Naive thymus-derived CD8-positive, alpha-beta T cell (primary cell): ENCODE results near the gene IL9R. TPM values are rescaled to one million over a fixed set of nuclear protein-coding genes. Genes with fewer than 3 reads are reported as not detected.
A peak's percentile ranks its signal among the peaks of the same experiment; 100 is the strongest.
"Not testable (repeated sequence)": the region's sequence is repeated elsewhere in the genome, so short reads cannot be mapped to it uniquely, and the experiment has no call there.

Experiments used
- ATAC-seq, 2 donors: fragments of 150-1000 bp; cut with Tn5 transposase in 1 of 2; sonication (Bioruptor Pico), chemical (Tn5 transposase) in 1 of 2; 1 replicate in 1 of 2; 2 replicates in 1 of 2; pipeline ENCODE4 v1.10.0; 2021; ENCODE audit warnings: mild to moderate bottlenecking in 2 of 2, moderate library complexity in 2 of 2
- POLR2A ChIA-PET: fragments of 350-600 bp; sonication (Branson Sonifier 250); formaldehyde crosslinking; loops from one replicate; lab custom pipeline; 2021; ENCODE audit warnings: antibody characterized with exemption; lab: Charles Lee
- DNase-seq, 10 donors: peaks; one replicate each; pipeline versions ENCODE4 v3.0.0 to v3.0.0-alpha.2; 2020 to 2022
- H3K27ac Mint-ChIP-seq, 10 donors: one replicate each; pipeline ENCODE4 v1.8.0; 2020 to 2022; ENCODE audit warnings: mild to moderate bottlenecking in 10 of 10, mixed read lengths in 10 of 10, moderate library complexity in 4 of 10, inconsistent platforms in 1 of 10
- H3K27me3 Mint-ChIP-seq, 5 donors: one replicate each; pipeline ENCODE4 v1.8.0; 2021 to 2022; ENCODE audit warnings: mixed read lengths in 5 of 5
- H3K36me3 Mint-ChIP-seq, 3 donors: one replicate each; pipeline ENCODE4 v1.8.0; 2020 to 2022; ENCODE audit warnings: mixed read lengths in 3 of 3, mild to moderate bottlenecking in 2 of 3, inconsistent platforms in 1 of 3
- H3K4me1 Mint-ChIP-seq, 4 donors: one replicate each; pipeline ENCODE4 v1.8.0; 2021 to 2022; ENCODE audit warnings: mixed read lengths in 4 of 4
- H3K4me3 Mint-ChIP-seq, 10 donors: one replicate each; pipeline ENCODE4 v1.8.0; 2020 to 2022; ENCODE audit warnings: mild to moderate bottlenecking in 10 of 10, mixed read lengths in 10 of 10, moderate library complexity in 6 of 10, inconsistent platforms in 1 of 10
- H3K9me3 Mint-ChIP-seq, 9 donors: one replicate each; pipeline ENCODE4 v1.8.0; 2020 to 2022; ENCODE audit warnings: mixed read lengths in 9 of 9, mild to moderate bottlenecking in 3 of 9, inconsistent platforms in 1 of 9, moderate library complexity in 1 of 9
- polyA plus RNA-seq, 3 donors: library from polyadenylated mRNA; unstranded; fragments of 300-500 nt; fragmentation: Illumina TruSeq; gene quantifications; one replicate each; pipeline ENCODE4 v1.2.3, GENCODE V29; 2021
- total RNA-seq, 8 experiments: library from RNA in 2 of 8; stranded (reverse) in 2 of 8; gene quantifications; one replicate each; pipeline ENCODE4 v1.2.3 and lab custom pipeline; 2021 to 2026

Gene IL9R
- total and polyA plus RNA-seq, 5 experiments from 2014 or later = 0.18 to 2.4 (median 0.87) TPM; not detected in 1

- H3K27ac Mint-ChIP-seq = no peak overlapping the region
- ATAC-seq = no peak
Measured at GRCh38 chrX:155968326-155968661, 29.2 kb upstream of the IL9R start.

DNA sequence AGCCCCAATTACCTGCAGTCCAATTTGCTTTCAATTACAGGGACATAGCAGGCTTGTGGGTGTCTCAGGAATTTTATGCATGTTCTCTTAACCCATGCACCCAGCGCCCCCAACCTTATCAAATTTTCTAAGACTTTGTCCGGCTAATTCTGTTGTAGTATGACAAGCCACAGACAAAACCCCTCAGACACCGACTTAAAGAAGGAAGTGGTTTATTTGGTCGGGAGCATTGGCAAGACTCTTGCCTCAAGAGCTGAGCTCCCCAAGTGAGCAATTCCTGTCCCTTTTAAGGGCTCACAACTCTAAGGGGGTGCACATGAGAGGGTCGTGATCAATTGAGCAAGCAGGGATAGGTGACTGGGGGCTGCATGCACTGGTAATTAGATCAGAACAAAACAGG, 28.7 kb upstream of the IL9R start:
- Mint-ChIP-seq H3K9me3 (peaks cover 0 to 37% (median 27%) of the 10 kb centered on the region in 9 donors), H3K36me3 (peaks cover 0 to 11% (median under 1%) of the 10 kb centered on the region in 3 donors), H3K27ac (no peak overlapping the region), H3K27me3 (peaks cover 2 to 47% (median 10%) of the 10 kb centered on the region in 5 donors), H3K4me1 (peaks cover 0 to 6% (median 1%) of the 10 kb centered on the region in 4 donors), H3K4me3 (no peak overlapping the region)
- ATAC-seq (no peak), DNase-seq (no peak)
- POLR2A ChIA-PET = no interaction called here

More at GRCh38 chrX:155968326-155968661, 29.2 kb upstream of the IL9R start:
- POLR2A ChIA-PET = no interaction called here
- no peak for DNase-seq
- peaks cover 0 to 14% (median 3%) of the 10 kb centered on the region in 3 donors for H3K36me3 Mint-ChIP-seq
- peaks cover 0 to 6% (median 1%) of the 10 kb centered on the region in 4 donors for H3K4me1 Mint-ChIP-seq
- peaks cover 0 to 41% (median 29%) of the 10 kb centered on the region in 9 donors for H3K9me3 Mint-ChIP-seq
- H3K4me3 Mint-ChIP-seq = no peak overlapping the region
- peaks cover 4 to 47% (median 10%) of the 10 kb centered on the region in 5 donors for H3K27me3 Mint-ChIP-seq

- Mint-ChIP-seq H3K9me3 (peaks cover 0 to 33% (median 16%) of the 10 kb centered on the region in 9 donors), H3K27me3 (peaks cover 6 to 53% (median 11%) of the 10 kb centered on the region in 5 donors)
- POLR2A ChIA-PET, H3K4me3 Mint-ChIP-seq, H3K27ac Mint-ChIP-seq, H3K4me1 Mint-ChIP-seq, ATAC-seq, DNase-seq, H3K36me3 Mint-ChIP-seq: not testable (repeated sequence)
Measured at GRCh38 chrX:155971658-155972057, 25.8 kb upstream of the IL9R start.

GRCh38 chrX:155972241-155972640, 25.3 kb upstream of the IL9R start:
- H3K4me3 Mint-ChIP-seq, H3K36me3 Mint-ChIP-seq, H3K4me1 Mint-ChIP-seq, ATAC-seq, H3K27ac Mint-ChIP-seq, DNase-seq, POLR2A ChIA-PET: not testable (repeated sequence)
- peaks cover 6 to 48% (median 8%) of the 10 kb centered on the region in 5 donors for H3K27me3 Mint-ChIP-seq
- H3K9me3 Mint-ChIP-seq = peaks cover 0 to 33% (median 16%) of the 10 kb centered on the region in 9 donors

DNA sequence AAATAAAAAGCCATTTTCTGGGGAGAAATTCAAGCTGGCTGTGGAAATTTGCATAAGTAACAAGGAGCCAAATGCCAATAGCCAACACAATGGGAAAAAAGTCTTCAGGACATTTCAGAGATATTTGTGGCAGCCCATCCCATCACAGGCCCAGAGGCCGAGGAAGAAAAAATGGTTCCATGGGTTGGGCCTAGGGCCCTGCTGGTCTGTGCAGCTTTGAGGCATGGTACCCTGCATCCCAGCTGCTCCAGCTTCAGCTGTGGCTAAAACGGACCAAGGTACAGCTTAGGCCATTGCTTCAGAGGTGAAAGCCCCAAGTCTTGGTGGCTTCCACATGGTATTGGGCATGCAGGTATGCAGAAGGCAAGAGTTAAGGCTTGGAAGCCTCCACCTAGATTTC, 14.2 kb upstream of the IL9R start:
- POLR2A ChIA-PET = no interaction called here
- Mint-ChIP-seq H3K27ac (no peak overlapping the region), H3K27me3 (no peaks in the 10 kb centered on the region), H3K4me1 (no peaks in the 10 kb centered on the region), H3K9me3 (peaks cover 0 to 9% (median 4%) of the 10 kb centered on the region in 9 donors), H3K36me3 (no peaks in the 10 kb centered on the region), H3K4me3 (no peak overlapping the region)
- ATAC-seq = no peak
- DNase-seq = no peak

- Mint-ChIP-seq H3K27me3 (peaks cover 0 to 5% (median 0%) of the 10 kb centered on the region in 5 donors), H3K4me3 (no peak overlapping the region)
Measured at GRCh38 chrX:155985208-155985607, 12.3 kb upstream of the IL9R start.

GRCh38 chrX:155986995-155987394, 10.5 kb upstream of the IL9R start:
- H3K4me1 Mint-ChIP-seq, POLR2A ChIA-PET, H3K27ac Mint-ChIP-seq, ATAC-seq, H3K9me3 Mint-ChIP-seq, H3K4me3 Mint-ChIP-seq, H3K27me3 Mint-ChIP-seq, DNase-seq, H3K36me3 Mint-ChIP-seq: not testable (repeated sequence)

More at GRCh38 chrX:155985208-155985607, 12.3 kb upstream of the IL9R start:
- POLR2A ChIA-PET = no interaction called here
- ATAC-seq (no peak), DNase-seq (no peak)
- Mint-ChIP-seq H3K4me1 (no peaks in the 10 kb centered on the region), H3K36me3 (no peaks in the 10 kb centered on the region), H3K9me3 (peaks cover 0 to 9% (median 4%) of the 10 kb centered on the region in 9 donors), H3K27ac (no peak overlapping the region)

DNA sequence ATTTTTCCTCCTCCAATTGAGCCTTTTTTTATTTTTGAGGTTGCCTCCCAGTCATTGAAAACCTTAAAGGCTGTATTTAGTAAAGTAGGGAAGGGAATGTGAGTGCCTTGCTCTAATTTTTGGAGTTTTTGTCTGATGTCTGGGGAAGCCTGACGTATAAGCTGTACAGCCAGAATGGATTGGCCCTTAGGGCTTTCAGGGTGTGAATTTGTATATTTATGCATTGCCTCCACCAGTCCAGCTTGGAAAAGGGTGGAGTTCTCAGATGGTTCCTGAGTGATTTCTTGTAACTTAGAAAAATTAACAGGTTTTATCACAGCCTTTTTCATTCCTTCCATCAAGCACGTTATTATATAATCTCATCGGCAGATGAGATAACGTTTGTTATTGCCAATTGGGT, 8.6 kb upstream of the IL9R start:
- Mint-ChIP-seq H3K9me3 (no peaks in the 10 kb centered on the region), H3K36me3 (no peaks in the 10 kb centered on the region), H3K27ac (no peak overlapping the region)

GRCh38 chrX:155993421-155993820, 4.1 kb upstream of the IL9R start:
- DNase-seq = no peak
- Mint-ChIP-seq H3K27ac (no peak overlapping the region), H3K27me3 (peaks cover 0 to 5% (median 0%) of the 10 kb centered on the region in 5 donors), H3K9me3 (no peaks in the 10 kb centered on the region), H3K36me3 (no peaks in the 10 kb centered on the region), H3K4me3 (no peak overlapping the region), H3K4me1 (peaks cover 5 to 15% (median 11%) of the 10 kb centered on the region in 4 donors)
- no peak for ATAC-seq
- POLR2A ChIA-PET = no interaction called here

More for the DNA sequence above, 8.6 kb upstream of the IL9R start:
- H3K27me3 Mint-ChIP-seq = peaks cover 0 to 5% (median 0%) of the 10 kb centered on the region in 5 donors
- no peak overlapping the region for H3K4me3 Mint-ChIP-seq
- no peaks in the 10 kb centered on the region for H3K4me1 Mint-ChIP-seq
- no peak for DNase-seq
- POLR2A ChIA-PET = no interaction called here
- ATAC-seq = no peak

- Mint-ChIP-seq H3K27me3 (no peaks in the 10 kb centered on the region), H3K4me1 (peaks cover 7 to 19% (median 11%) of the 10 kb centered on the region in 4 donors), H3K27ac (no peak overlapping the region), H3K4me3 (no peak overlapping the region), H3K36me3 (no peaks in the 10 kb centered on the region), H3K9me3 (no peaks in the 10 kb centered on the region)
- DNase-seq (no peak), ATAC-seq (no peak)
- POLR2A ChIA-PET = no interaction called here
Measured at GRCh38 chrX:155995321-155995875, 2.1 kb upstream of the IL9R start.

- H3K36me3 Mint-ChIP-seq = no peaks in the 10 kb centered on the region
- DNase-seq = no peak
- no peaks in the 10 kb centered on the region for H3K9me3 Mint-ChIP-seq
- H3K4me3 Mint-ChIP-seq = peak overlapping the region in 2 of 10 donors; percentile 31 to 37
- H3K27me3 Mint-ChIP-seq = no peaks in the 10 kb centered on the region
- POLR2A ChIA-PET = no interaction called here
- peak overlapping the region in 5 of 10 donors; percentile 35 to 72 (median 68) for H3K27ac Mint-ChIP-seq
- peaks cover 14 to 34% (median 17%) of the 10 kb centered on the region in 4 donors for H3K4me1 Mint-ChIP-seq
- ATAC-seq = no peak
Measured at GRCh38 chrX:155998116-155998515, 620 bp downstream of the IL9R start.

DNA sequence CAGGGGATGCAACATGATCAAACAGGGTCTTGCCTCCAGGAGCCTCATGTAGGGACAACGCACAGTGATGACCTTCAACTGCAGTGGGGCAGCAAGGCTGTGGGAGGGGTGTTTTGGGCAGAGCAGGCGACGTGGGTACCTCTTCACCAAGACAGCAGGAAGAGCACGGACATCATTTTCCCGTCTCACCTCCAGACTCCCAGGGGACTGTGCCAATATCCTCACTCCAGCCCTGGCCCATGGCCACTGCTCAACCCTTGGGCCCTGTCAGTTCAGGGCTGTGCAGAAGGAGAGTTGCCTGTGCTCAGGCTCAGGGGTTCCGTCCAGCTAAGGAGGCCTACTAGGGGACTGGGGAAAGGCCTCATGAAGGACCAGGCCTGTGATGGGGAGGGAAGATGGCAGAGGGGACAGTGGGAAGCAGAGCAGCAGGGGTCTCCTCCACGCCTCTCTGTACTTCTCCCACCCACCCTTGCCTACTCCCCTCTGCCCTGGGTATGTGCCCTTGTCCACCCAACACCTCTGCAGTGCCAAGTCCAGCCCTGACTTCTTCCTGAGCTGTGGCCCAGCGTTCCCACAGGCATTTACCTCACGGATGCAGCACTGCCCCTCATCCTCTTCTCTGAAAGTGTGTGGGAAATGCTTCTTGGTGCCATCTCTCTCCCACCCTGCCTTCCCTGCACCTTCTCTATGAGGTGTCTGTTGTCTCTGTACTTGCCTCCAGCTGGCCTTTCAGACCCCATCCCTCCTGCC, 1.4 kb downstream of the IL9R start:
- no peak for DNase-seq
- ATAC-seq = no peak
- H3K27me3 Mint-ChIP-seq = no peaks in the 10 kb centered on the region
- POLR2A ChIA-PET = no interaction called here
- peaks cover 15 to 41% (median 17%) of the 10 kb centered on the region in 4 donors for H3K4me1 Mint-ChIP-seq
- H3K4me3 Mint-ChIP-seq = peak overlapping the region in 1 of 10 donors; percentile 28
- peak overlapping the region in 3 of 10 donors; percentile 9 to 72 (median 40) for H3K27ac Mint-ChIP-seq
- no peaks in the 10 kb centered on the region for H3K36me3 Mint-ChIP-seq
- H3K9me3 Mint-ChIP-seq = no peaks in the 10 kb centered on the region

- POLR2A ChIA-PET, H3K27ac Mint-ChIP-seq, H3K27me3 Mint-ChIP-seq, H3K4me3 Mint-ChIP-seq, ATAC-seq, H3K36me3 Mint-ChIP-seq, H3K9me3 Mint-ChIP-seq, DNase-seq: not testable (repeated sequence)
- H3K4me1 Mint-ChIP-seq = peaks cover 15 to 48% (median 18%) of the 10 kb centered on the region in 4 donors
Measured at GRCh38 chrX:155999751-156000150, 2.3 kb downstream of the IL9R start.
